ENCODE measurements around the gene CLRN3. TPM values are rescaled to one million over a fixed set of nuclear protein-coding genes. Genes with fewer than 3 reads are reported as not detected.

The CLRN3 gene
- total and polyA plus RNA-seq, 9 of the 15 experiments (the other 6 are each of a cell fraction or from before 2014, with no cell fraction given): not detected

DNA sequence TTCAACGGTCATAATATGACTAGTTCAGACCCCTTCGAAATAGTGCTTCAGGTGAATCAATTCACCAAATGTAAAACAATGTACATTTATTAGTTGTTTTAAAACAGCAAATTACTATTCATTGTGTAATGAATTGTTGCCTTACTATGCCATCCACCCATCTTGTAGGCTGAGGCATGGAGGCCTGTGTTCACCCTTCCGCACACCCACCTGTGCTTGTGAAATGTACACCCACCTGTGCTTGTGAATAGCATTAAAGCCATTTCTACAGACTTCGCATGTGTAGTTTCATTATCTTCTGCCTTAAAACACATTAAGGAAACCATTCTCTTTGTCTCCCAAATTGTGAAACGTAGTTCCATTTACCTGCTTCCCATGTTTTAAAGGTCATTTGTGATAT lies 16.8 kb downstream of the CLRN3 start (continued):
- TF ChIP-seq TCF7L2 (IDR thresholded peaks at IDR 0.05; ENCODE audit: low read depth, low read length): no peak
- TF ChIP-seq, protein P1, sequence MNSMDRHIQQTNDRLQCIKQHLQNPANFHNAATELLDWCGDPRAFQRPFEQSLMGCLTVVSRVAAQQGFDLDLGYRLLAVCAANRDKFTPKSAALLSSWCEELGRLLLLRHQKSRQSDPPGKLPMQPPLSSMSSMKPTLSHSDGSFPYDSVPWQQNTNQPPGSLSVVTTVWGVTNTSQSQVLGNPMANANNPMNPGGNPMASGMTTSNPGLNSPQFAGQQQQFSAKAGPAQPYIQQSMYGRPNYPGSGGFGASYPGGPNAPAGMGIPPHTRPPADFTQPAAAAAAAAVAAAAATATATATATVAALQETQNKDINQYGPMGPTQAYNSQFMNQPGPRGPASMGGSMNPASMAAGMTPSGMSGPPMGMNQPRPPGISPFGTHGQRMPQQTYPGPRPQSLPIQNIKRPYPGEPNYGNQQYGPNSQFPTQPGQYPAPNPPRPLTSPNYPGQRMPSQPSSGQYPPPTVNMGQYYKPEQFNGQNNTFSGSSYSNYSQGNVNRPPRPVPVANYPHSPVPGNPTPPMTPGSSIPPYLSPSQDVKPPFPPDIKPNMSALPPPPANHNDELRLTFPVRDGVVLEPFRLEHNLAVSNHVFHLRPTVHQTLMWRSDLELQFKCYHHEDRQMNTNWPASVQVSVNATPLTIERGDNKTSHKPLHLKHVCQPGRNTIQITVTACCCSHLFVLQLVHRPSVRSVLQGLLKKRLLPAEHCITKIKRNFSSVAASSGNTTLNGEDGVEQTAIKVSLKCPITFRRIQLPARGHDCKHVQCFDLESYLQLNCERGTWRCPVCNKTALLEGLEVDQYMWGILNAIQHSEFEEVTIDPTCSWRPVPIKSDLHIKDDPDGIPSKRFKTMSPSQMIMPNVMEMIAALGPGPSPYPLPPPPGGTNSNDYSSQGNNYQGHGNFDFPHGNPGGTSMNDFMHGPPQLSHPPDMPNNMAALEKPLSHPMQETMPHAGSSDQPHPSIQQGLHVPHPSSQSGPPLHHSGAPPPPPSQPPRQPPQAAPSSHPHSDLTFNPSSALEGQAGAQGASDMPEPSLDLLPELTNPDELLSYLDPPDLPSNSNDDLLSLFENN (IDR thresholded peaks at IDR 0.05; ENCODE audit: low read depth in 2 of 2, low read length in 2 of 2): no peak
- TF ChIP-seq GTF2E2 (tag; IDR thresholded peaks at IDR 0.05): no peak
- no peak for TF ChIP-seq TRIM24 (IDR thresholded peaks at IDR 0.05)
- TF ChIP-seq XRCC3 (IDR thresholded peaks at IDR 0.05): no peak
- TF ChIP-seq TSC22D4 (tag; IDR thresholded peaks at IDR 0.05): no peak

DNA sequence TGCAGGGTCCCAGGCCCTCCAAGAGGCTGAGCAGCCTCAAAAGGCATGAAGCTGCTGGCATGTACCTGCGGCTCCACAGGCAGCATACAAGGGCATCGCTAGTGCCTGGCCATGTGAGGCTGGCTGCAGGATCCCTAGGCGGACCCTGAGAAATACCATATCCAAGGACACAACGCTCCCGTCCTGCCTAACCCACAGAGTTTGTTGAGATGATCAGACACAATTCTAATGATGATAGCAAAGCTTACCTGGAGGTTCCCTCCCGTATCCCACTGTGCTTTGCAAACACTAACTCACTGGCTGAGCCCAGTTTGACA lies 17.3 kb downstream of the CLRN3 start:
- H3K4me3 ChIP-seq: no peak overlapping the region
- H3K9ac ChIP-seq (ENCODE audit: insufficient read depth in 1 of 2, low read depth in 2 of 2, low read length in 2 of 2): no peak overlapping the region
- no peak overlapping the region for H3K27ac ChIP-seq (ENCODE audit: extremely low read depth, low read depth, low read length)
- no peaks in the 10 kb centered on the region for H3K9me3 ChIP-seq (replicated peaks; ENCODE audit: control insufficient read depth, insufficient read depth, low read depth, low read length)
- H3K79me2 ChIP-seq (ENCODE audit: control insufficient read depth, insufficient read depth, low read length): no peaks in the 10 kb centered on the region
- DNase-seq (ENCODE audit: extremely low read depth in 1 of 4, low spot score in 3 of 4) (no peak), ATAC-seq (no peak), FAIRE-seq (no peak)
- CTCF ChIA-PET (ENCODE audit: low intra/inter-chr PET ratio): no interaction called here
- intact Hi-C loops (cut with micrococcal nuclease): no loop called here
- no peaks in the 10 kb centered on the region for H3K9me1 ChIP-seq (ENCODE audit: control insufficient read depth, insufficient read depth, low read length)
- no peaks in the 10 kb centered on the region for H4K20me1 ChIP-seq (replicated peaks; ENCODE audit: control insufficient read depth, insufficient read depth, low read length)
- POLR2A ChIA-PET: no interaction called here
- H3K4me2 ChIP-seq (ENCODE audit: insufficient read depth, low read length): no peak overlapping the region
- peaks cover 0 to 13% of the 10 kb centered on the region in 2 experiments; a peak in 2 of 5 replicates for H3K27me3 ChIP-seq (ENCODE audit: control insufficient read depth in 2 of 2, insufficient read depth in 2 of 2, low read length in 2 of 2)
- no TSS peak for BruUV-seq (replicated peaks)
- WGBS (ENCODE audit: insufficient coverage, low coverage, missing lambda C conversion rate): 0% methylated on average over 3 of the region's 6 CpGs
- no peaks in the 10 kb centered on the region for H3K36me3 ChIP-seq (ENCODE audit: control insufficient read depth, insufficient read depth, low read length)
- H3K4me1 ChIP-seq (replicated peaks in 1 of 2; ENCODE audit: control insufficient read depth in 2 of 2, insufficient read depth in 2 of 2, low read length in 2 of 2): no peaks in the 10 kb centered on the region
- in situ Hi-C loops (cut with MboI): no loop called here
- no peak overlapping the region for H2AFZ ChIP-seq (ENCODE audit: low read depth, low read length)
- no peak for TF ChIP-seq MIER1 (IDR thresholded peaks at IDR 0.05; ENCODE audit: low read depth)
- TF ChIP-seq, protein P2, sequence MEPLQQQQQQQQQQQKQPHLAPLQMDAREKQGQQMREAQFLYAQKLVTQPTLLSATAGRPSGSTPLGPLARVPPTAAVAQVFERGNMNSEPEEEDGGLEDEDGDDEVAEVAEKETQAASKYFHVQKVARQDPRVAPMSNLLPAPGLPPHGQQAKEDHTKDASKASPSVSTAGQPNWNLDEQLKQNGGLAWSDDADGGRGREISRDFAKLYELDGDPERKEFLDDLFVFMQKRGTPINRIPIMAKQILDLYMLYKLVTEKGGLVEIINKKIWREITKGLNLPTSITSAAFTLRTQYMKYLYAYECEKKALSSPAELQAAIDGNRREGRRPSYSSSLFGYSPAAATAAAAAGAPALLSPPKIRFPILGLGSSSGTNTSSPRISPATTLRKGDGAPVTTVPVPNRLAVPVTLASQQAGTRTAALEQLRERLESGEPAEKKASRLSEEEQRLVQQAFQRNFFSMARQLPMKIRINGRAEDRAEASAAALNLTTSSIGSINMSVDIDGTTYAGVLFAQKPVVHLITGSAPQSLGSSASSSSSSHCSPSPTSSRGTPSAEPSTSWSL (CRISPR knock-in tag; IDR thresholded peaks at IDR 0.05; ENCODE audit: borderline replicate concordance): no peak
- no peak for TF ChIP-seq MITF (IDR thresholded peaks at IDR 0.05)
- TF ChIP-seq, protein P3, sequence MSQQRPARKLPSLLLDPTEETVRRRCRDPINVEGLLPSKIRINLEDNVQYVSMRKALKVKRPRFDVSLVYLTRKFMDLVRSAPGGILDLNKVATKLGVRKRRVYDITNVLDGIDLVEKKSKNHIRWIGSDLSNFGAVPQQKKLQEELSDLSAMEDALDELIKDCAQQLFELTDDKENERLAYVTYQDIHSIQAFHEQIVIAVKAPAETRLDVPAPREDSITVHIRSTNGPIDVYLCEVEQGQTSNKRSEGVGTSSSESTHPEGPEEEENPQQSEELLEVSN (IDR thresholded peaks at IDR 0.05; ENCODE audit: borderline replicate concordance in 1 of 2, extremely low read depth in 1 of 2, insufficient read depth in 1 of 2, insufficient read length in 1 of 2, low read depth in 1 of 2, low read length in 1 of 2, poor library complexity in 1 of 2, severe bottlenecking in 1 of 2): no peak
- TF ChIP-seq PHTF2 (CRISPR knock-in tag; IDR thresholded peaks at IDR 0.05): no peak
